GM04503 (cell line): ENCODE data around the gene DUSP15.

Experiments
- DNase-seq: peaks from one replicate; pipeline ENCODE4 v3.0.0-alpha.2; 2012; ENCODE audit warnings: low read depth

DUSP15 gene

GRCh38 chr20:31860390-31861134, 9.8 kb downstream of the DUSP15 start:
- no peak for DNase-seq

DNA sequence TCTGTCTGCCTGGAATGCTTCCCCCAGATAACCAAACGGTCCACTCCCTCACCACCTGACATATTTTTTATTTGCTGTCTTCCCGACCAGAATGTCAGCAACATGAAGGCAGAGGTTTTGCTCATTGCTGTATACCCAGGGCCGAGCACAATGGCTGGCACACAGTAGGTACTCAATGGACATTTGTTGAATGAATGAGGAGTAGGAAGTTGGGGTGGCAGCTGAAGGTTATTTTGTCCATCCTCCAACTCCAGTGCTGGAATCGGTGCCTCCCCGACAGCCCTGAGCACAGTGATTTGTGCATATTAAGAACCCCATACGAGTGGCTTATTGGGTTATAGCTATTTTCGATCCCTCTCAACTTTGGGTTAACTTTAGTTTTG, 10.3 kb downstream of the DUSP15 start:
- DNase-seq: no peak

GRCh38 chr20:31859266-31859997, 10.9 kb downstream of the DUSP15 start:
- no peak for DNase-seq

DNA sequence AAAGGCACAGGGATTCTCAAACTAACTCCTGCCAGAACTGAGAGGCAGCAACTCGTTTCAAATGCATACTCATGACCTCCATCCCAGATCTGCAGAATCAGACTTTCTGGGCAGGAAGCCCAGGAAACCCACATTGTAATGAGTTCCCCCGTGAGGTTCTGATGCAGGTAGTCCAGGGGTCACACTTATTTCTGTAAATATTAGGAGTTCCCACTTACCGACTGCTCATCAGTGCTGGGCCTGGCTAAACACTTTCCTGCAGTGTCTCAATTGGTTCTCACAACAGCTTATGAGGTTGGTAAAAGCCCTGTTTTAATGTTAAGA, 11.6 kb downstream of the DUSP15 start:
- DNase-seq: no peak

DNA sequence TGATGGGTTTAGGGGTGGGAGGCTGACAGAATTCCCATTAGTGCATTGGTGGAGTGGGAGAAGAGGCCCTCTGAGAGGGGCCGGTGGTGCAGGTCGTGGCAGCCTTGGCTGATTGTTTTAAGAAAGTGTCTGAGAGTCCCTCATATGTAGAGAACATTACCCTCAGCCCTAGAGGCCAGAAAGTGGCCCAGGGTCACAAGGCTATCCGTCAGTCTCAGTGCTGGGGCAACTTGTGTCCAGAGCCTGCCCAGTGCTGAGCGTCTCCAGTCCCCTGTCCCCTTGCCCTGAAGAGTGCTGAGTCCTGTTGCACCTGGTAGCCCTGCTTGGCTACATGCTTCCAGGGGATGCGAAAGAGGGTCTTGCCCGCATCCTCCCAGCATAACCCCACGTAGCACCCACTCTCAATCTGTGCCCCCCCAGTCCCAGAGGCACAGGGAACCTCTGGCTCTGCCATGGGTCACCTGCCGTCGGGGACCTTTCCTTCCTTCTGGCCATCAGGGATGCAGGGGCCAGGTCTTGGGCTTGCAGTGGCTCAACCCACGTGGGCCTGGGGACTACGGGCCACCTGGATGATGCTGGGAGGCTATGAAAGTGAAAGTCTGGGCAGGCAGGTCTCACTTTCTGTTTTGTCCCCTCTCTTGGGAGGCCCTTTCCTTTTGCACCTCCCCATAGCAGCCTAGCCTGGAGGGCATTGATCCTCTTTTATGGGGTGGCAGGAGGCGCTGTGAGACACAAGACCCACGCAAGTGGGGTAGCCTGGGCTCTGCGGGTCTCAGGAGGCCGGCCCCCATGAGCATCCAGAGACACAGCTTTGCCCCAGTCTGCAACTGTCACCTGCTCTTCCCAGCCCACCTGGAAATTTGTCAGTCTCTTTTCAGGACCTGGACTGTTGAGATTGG, 12.2 kb downstream of the DUSP15 start:
- no peak for DNase-seq

- DNase-seq: no peak
These were observed 13.8 kb downstream of the DUSP15 start for GRCh38 chr20:31856516-31856915.

DNA sequence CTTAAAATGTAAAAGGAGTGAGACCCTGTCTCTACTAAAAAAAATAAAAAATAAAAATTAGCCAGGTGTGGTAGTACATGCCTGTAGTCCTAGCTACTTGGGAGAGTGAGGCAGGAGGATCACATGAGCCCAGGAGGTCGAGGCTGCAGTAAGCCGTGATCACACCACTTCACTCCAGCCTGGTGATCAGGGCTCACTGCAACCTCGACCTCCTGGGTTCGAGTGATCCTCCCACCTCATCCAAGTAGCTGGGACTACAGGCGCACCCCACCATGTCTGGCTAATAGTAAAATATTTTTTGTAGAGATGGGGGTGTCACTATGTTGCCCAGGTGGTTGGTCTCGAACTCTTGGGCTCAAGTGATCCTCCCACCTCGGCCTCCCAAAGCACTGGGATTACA, 16.8 kb downstream of the DUSP15 start:
- no peak for DNase-seq

DNA sequence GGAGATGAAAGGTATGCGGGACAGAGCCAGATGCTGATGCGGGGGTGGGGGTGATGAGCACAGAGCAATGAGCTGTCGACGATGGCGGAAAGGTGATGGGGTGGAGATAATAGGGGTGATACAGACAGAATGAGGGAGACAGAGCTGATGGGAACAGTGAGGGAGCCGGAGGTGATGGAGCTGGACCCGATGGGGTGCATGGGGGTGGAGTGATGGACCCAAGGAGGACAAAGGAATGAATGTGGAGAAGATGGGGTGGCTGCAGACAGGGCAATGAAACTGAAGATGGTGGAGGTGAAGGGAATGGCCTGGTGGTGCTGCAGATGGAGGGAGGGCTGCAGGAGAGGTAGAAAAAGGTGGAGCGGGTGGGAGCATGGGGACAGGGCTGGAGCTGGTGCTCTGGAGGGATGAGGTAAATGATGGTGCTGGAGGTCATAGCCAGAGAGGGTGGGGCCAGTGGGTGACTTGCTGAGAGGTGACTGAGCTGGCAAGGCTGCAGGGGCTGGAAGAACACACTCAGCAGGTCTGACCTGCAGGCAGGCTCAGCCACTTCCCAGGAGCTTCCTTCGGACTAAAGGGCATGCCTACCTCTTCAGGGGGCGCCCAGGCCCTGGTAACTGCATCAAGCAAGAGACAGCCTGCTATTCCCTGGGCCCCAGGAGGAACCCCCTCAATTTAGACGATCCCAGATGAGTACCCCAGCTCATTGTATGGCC, 18.9 kb downstream of the DUSP15 start:
- DNase-seq: no peak

GRCh38 chr20:31849306-31849930, 20.9 kb downstream of the DUSP15 start:
- no peak for DNase-seq

- DNase-seq: no peak
These were observed 22.0 kb downstream of the DUSP15 start for GRCh38 chr20:31848088-31848999.

DNA sequence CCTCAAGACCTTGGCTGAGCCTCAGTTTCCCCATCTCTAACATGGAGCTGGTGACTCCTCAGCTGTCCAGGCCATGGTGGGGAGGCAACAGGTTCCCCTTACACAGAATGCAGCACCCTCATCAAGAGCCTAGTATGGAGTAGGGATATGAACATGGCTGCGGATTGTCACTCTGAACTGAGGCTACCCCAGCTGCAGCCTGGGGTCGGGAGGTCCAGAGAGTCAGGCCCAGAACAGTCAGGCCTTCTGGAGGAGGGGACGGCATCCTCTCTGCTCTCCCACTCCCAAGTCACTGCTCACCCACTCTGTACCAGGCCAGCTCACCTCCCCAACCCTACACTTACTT, 23.6 kb downstream of the DUSP15 start:
- no peak for DNase-seq

DNA sequence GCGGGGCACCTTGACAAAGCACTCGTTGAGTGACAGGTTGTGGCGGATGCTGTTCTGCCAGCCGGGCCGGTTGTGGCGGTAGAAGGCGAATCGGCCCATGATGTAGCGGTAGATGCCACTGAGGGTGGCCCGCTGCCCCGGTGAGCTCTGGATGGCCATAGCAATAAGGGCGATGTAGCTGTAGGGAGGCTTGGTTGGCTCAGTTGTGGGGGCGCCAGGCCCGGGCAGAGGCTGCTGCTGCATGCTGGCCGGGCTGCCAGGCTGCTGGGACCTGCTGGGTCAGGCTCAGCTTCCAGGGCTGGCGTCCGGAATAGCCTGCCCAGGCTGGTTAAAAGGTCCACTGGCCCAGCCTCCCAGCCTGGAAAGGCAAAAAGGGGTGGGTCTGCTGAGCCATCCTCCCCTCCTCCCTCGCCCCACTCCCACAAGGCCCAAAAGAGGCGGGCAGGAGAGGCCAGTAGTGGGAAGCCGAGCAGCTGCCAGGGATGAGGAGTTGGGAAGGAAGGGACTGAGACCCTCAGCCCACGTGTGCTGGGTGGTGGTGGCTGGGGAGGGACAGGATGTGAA, 24.9 kb downstream of the DUSP15 start, which contains the start of gene FOXS1:
FOXS1 (minus strand) TSS at position 305 of the 564 bp plus-strand sequence; CDS start at position 243, 62 bp downstream.
- DNase-seq: no peak

GRCh38 chr20:31844737-31845299, 25.5 kb downstream of the DUSP15 start:
- no peak for DNase-seq

GRCh38 chr20:31843881-31844280, 26.4 kb downstream of the DUSP15 start:
- DNase-seq: no peak

- DNase-seq: no peak
These were observed 27.0 kb downstream of the DUSP15 start for GRCh38 chr20:31843288-31843687.

- DNase-seq: no peak
These were observed 27.7 kb downstream of the DUSP15 start for GRCh38 chr20:31842471-31843157.

DNA sequence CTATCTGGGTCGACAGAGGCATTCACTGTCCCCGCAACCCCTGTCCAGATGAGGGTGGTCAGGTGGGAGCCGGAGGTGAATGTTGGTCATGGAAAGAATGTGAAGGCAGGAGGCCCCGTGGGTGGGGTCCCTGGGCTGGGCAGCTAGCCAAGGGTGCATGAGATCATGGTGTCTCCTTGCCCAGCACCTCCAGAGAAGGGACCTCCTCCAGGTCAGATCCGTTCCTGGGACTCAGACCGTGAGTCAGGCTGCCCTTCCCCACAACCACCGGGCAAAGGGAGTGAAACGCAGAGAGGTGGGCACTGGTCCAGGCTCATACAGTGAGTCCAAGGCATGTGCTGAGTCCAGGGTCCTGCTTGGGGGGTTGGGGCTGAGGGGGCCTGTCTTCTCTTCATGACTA, 28.4 kb downstream of the DUSP15 start:
- DNase-seq: no peak

- DNase-seq: no peak
These were observed 29.2 kb downstream of the DUSP15 start for GRCh38 chr20:31840906-31841816.
